Trophoblast cell (in vitro differentiated cells and primary cell): ENCODE data around the gene FNDC11.

Experiments
- DNase-seq, 2 donors: peaks; one replicate each; pipeline ENCODE4 v3.0.0-alpha.2; 2016
- H2AFZ ChIP-seq: 2 replicates; pipeline ENCODE4 v1.6.1; 2013; ENCODE audit warnings: low read length, moderate library complexity, mild to moderate bottlenecking; ENCODE audit not compliant: insufficient read depth, poor library complexity
- H2AK5ac ChIP-seq: 2 replicates; pipeline ENCODE4 v1.6.1; 2013; ENCODE audit warnings: mild to moderate bottlenecking, low read length
- H2BK120ac ChIP-seq: 2 replicates; pipeline ENCODE4 v1.6.1; 2013; ENCODE audit warnings: low read length, mild to moderate bottlenecking, moderate library complexity; ENCODE audit not compliant: insufficient read depth, poor library complexity
- H2BK12ac ChIP-seq: 2 replicates; pipeline ENCODE4 v1.6.1; 2013; ENCODE audit warnings: mild to moderate bottlenecking, low read length, moderate library complexity
- H2BK5ac ChIP-seq: 2 replicates; pipeline ENCODE4 v1.6.1; 2013; ENCODE audit warnings: low read length, low read depth, moderate library complexity, mild to moderate bottlenecking; ENCODE audit not compliant: poor library complexity
- H3K14ac ChIP-seq: 2 replicates; pipeline ENCODE4 v1.6.1; 2013; ENCODE audit warnings: mild to moderate bottlenecking, low read length
- H3K18ac ChIP-seq: 2 replicates; pipeline ENCODE4 v1.6.1; 2013; ENCODE audit warnings: mild to moderate bottlenecking, low read length
- H3K23ac ChIP-seq: 2 replicates; pipeline ENCODE4 v1.6.1; 2013; ENCODE audit warnings: low read length
- H3K27ac ChIP-seq: 2 replicates; pipeline ENCODE4 v1.5.1; 2013; ENCODE audit warnings: low read depth, mild to moderate bottlenecking, inconsistent platforms, low read length, moderate library complexity
- H3K27me3 ChIP-seq: 2 replicates; pipeline ENCODE4 v1.6.1; 2013; ENCODE audit warnings: inconsistent platforms, mild to moderate bottlenecking, low read length, moderate library complexity; ENCODE audit not compliant: insufficient read depth
- H3K36me3 ChIP-seq, 2 experiments: 1 replicate in 1 of 2; 2 replicates in 1 of 2; pipeline ENCODE4 v1.6.1; 2013; ENCODE audit warnings: low read length in 2 of 2, mild to moderate bottlenecking in 2 of 2, moderate library complexity in 1 of 2; ENCODE audit not compliant: insufficient read depth in 2 of 2, control insufficient read depth in 1 of 2
- H3K4ac ChIP-seq: 2 replicates; pipeline ENCODE4 v1.6.1; 2013; ENCODE audit warnings: low read depth, mild to moderate bottlenecking, low read length, moderate library complexity
- H3K4me1 ChIP-seq, 2 experiments: 1 replicate in 1 of 2; 2 replicates in 1 of 2; pipeline ENCODE4 v1.6.1; 2013; ENCODE audit warnings: low read length in 2 of 2, mild to moderate bottlenecking in 2 of 2, moderate library complexity in 1 of 2; ENCODE audit not compliant: insufficient read depth in 2 of 2, control insufficient read depth in 1 of 2
- H3K4me2 ChIP-seq: 2 replicates; pipeline ENCODE4 v1.6.1; 2013; ENCODE audit warnings: inconsistent platforms, mild to moderate bottlenecking, low read length, moderate library complexity
- H3K4me3 ChIP-seq: 2 replicates; pipeline ENCODE4 v1.5.1; 2013; ENCODE audit warnings: mild to moderate bottlenecking, low read depth, low read length, inconsistent platforms
- H3K79me1 ChIP-seq: one replicate; pipeline ENCODE4 v1.6.1; 2013; ENCODE audit warnings: low read length
- H3K79me2 ChIP-seq: 2 replicates; pipeline ENCODE4 v1.6.1; 2013; ENCODE audit warnings: low read length, mild to moderate bottlenecking; ENCODE audit not compliant: control insufficient read depth, insufficient read depth, poor library complexity
- H3K9ac ChIP-seq: 2 replicates; pipeline ENCODE4 v1.6.1; 2013; ENCODE audit warnings: mild to moderate bottlenecking, low read length
- H3K9me3 ChIP-seq: 2 replicates; pipeline ENCODE4 v1.6.1; 2013; ENCODE audit warnings: low read depth, mild to moderate bottlenecking, control low read depth, inconsistent platforms, low read length; ENCODE audit not compliant: insufficient read depth
- H4K12ac ChIP-seq: 2 replicates; pipeline ENCODE4 v1.6.1; 2013; ENCODE audit warnings: low read depth, mild to moderate bottlenecking, low read length, moderate library complexity
- H4K8ac ChIP-seq: 2 replicates; pipeline ENCODE4 v1.6.1; 2013; ENCODE audit warnings: low read depth, mild to moderate bottlenecking, low read length, moderate library complexity
- H4K91ac ChIP-seq: one replicate; pipeline ENCODE4 v1.6.1; 2013; ENCODE audit warnings: low read depth, mild to moderate bottlenecking, low read length, moderate library complexity
- WGBS: extraction: QIAGEN DNeasy Blood & Tissue Kit; methylation state at CpG from one replicate; pipeline ENCODE4 v1.1.7; 2013; ENCODE audit warnings: missing lambda C conversion rate; ENCODE audit not compliant: insufficient read length, insufficient coverage; ENCODE audit errors: extremely low coverage; 5-methylcytosine and 5-hydroxymethylcytosine counted together

FNDC11 gene

DNA sequence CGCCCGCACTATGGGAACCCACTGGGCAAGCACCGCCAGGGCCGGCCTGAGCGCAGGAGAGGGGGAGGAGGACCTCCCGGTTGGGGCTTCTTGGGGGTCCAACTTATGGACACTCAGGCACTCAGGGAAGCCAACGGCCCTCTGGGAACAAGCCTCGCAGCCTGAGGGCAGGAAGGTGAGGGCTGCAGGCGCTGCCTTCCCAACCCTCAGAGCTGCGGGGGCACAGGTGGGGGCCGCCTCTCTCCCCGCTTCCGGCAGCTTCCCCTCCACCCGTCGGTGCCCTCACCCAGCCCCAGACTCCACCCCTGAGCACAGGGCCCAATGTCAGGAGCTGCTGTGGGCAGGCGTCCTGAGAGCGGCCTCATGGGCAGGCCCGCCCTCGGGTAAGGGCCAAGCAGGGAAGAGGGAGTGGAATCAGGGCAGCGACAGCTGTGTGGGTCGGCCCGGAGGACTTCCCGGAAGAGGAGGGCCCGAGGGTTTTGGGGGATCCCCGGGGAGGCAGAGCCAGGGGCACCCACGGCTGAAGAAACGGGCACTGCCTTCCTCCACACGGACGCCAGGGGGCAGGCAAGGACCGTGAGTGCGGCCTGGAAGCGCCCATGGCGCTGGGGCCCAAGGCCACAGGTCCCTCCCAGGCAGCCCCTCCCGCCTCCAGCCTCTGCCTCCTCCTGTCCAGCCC is 16.3 kb upstream of the FNDC11 start:
- no peak overlapping the region for H3K9ac ChIP-seq
- no peak overlapping the region for H2BK12ac ChIP-seq
- H3K79me2 ChIP-seq: no peaks in the 10 kb centered on the region
- no peak overlapping the region for H3K23ac ChIP-seq
- H4K91ac ChIP-seq: peak overlapping the region; percentile 16
- no peak overlapping the region for H2BK5ac ChIP-seq
- no CpG with 5 or more reads among the region's 34 CpGs for WGBS
- peak overlapping the region; percentile 82 for H2AFZ ChIP-seq
- peak overlapping the region; percentile 62 for H3K4me2 ChIP-seq
- peak; percentile 74 to 87 for DNase-seq
- H2BK120ac ChIP-seq: no peak overlapping the region
- no peak overlapping the region for H3K18ac ChIP-seq
- no peaks in the 10 kb centered on the region for H3K27me3 ChIP-seq
- no peaks in the 10 kb centered on the region for H3K9me3 ChIP-seq
- H3K14ac ChIP-seq: no peak overlapping the region
- H3K4me3 ChIP-seq: no peak overlapping the region
- peaks cover 0 to 5% of the 10 kb centered on the region in 2 experiments for H3K4me1 ChIP-seq
- peak overlapping the region; percentile 4 for H4K12ac ChIP-seq
- H4K8ac ChIP-seq: peak overlapping the region; percentile 46
- no peak overlapping the region for H2AK5ac ChIP-seq
- no peaks in the 10 kb centered on the region for H3K79me1 ChIP-seq
- H3K27ac ChIP-seq: no peak overlapping the region
- no peak overlapping the region for H3K4ac ChIP-seq
- H3K36me3 ChIP-seq: no peaks in the 10 kb centered on the region

DNA sequence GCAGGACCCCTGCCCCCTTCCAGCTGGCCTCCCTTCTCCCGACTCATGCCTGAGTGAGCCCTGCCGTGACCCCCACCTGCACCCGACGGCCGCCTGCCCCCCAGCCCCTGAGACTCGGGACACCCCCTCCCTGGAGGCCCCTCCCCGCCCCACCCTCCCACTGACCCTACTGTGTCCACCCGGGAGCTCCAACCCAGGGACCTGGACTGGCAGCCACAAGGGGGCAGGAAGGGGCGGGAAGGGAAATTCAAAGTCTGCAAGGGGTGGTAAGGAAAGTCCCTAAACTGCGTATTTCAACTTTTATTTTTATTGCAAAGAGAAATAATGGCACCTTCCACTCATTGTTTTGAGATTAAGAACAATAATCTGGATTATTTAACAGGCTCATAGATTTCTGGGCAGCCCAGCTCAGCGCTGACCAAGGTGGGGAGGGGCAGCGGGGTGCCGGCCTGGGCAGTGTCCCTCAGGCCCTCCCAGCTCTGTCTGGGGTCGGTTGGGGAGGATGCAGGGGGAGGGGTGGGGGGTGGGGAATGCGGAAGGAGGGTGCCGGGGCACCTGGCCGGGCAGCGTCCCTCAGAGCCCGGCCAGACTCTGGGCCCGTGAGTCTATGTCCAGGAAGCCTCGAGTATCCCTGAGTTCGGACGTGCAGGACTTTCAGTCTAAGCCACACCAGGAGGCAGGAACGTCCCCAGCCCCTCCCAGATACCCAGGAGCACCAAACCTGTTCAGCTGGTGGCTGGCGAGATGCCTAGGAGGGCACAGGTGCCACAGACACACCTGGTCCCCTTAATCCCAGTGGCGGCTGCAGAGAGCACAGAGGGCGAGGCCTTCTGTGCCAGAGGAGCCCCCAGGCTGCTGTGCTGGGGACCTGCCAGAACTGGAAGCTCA is 15.5 kb upstream of the FNDC11 start:
- no CpG with 5 or more reads among the region's 27 CpGs for WGBS
- H3K79me1 ChIP-seq: no peaks in the 10 kb centered on the region
- no peak overlapping the region for H3K4ac ChIP-seq
- no peaks in the 10 kb centered on the region for H3K27me3 ChIP-seq
- H3K9ac ChIP-seq: no peak overlapping the region
- H2AFZ ChIP-seq: peak overlapping the region; percentile 82
- peak overlapping the region; percentile 62 for H3K4me2 ChIP-seq
- H3K4me1 ChIP-seq: peaks cover 0 to 5% of the 10 kb centered on the region in 2 experiments
- H4K12ac ChIP-seq: no peak overlapping the region
- no peak overlapping the region for H2BK120ac ChIP-seq
- H4K91ac ChIP-seq: no peak overlapping the region
- H3K36me3 ChIP-seq: no peaks in the 10 kb centered on the region
- peak in 1 of 2 donors; percentile 39 for DNase-seq
- H2AK5ac ChIP-seq: no peak overlapping the region
- peak overlapping the region; percentile 46 for H4K8ac ChIP-seq
- no peak overlapping the region for H2BK5ac ChIP-seq
- no peak overlapping the region for H2BK12ac ChIP-seq
- H3K14ac ChIP-seq: no peak overlapping the region
- no peaks in the 10 kb centered on the region for H3K9me3 ChIP-seq
- H3K4me3 ChIP-seq: no peak overlapping the region
- H3K27ac ChIP-seq: no peak overlapping the region
- no peaks in the 10 kb centered on the region for H3K79me2 ChIP-seq
- no peak overlapping the region for H3K23ac ChIP-seq
- no peak overlapping the region for H3K18ac ChIP-seq

DNA sequence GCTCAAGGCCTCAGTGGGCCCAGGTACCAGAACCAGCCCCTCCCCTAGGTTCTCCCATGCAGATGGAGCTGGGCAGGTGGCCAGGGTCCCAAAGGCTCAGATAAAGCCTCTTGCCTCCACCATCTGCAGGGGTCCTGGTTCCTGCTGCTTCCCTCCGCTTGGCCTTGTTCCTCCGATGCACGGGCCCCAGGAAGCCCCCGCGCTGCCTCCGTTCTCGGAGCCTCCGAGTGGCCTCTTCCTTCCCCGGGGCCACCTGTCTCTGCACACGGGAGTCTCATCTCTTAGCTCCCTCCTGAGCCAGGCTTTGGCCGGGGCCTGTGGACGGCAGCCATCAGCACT is 14.9 kb upstream of the FNDC11 start:
- Histone ChIP-seq H3K4me2 (no peak overlapping the region), H3K14ac (no peak overlapping the region), H2BK12ac (no peak overlapping the region), H3K18ac (no peak overlapping the region), H2AFZ (no peak overlapping the region), H3K79me2 (no peaks in the 10 kb centered on the region), H4K12ac (no peak overlapping the region), H3K4me1 (peaks cover 0 to 5% of the 10 kb centered on the region in 2 experiments), H3K9ac (no peak overlapping the region), H3K79me1 (no peaks in the 10 kb centered on the region), H2BK120ac (no peak overlapping the region), H2AK5ac (no peak overlapping the region), H4K8ac (no peak overlapping the region), H4K91ac (no peak overlapping the region), H2BK5ac (no peak overlapping the region), H3K9me3 (no peaks in the 10 kb centered on the region), H3K27me3 (no peaks in the 10 kb centered on the region), H3K36me3 (no peaks in the 10 kb centered on the region), H3K4ac (no peak overlapping the region), H3K4me3 (no peak overlapping the region), H3K23ac (no peak overlapping the region), H3K27ac (no peak overlapping the region)
- no peak for DNase-seq
- no CpG with 5 or more reads among the region's 12 CpGs for WGBS

DNA sequence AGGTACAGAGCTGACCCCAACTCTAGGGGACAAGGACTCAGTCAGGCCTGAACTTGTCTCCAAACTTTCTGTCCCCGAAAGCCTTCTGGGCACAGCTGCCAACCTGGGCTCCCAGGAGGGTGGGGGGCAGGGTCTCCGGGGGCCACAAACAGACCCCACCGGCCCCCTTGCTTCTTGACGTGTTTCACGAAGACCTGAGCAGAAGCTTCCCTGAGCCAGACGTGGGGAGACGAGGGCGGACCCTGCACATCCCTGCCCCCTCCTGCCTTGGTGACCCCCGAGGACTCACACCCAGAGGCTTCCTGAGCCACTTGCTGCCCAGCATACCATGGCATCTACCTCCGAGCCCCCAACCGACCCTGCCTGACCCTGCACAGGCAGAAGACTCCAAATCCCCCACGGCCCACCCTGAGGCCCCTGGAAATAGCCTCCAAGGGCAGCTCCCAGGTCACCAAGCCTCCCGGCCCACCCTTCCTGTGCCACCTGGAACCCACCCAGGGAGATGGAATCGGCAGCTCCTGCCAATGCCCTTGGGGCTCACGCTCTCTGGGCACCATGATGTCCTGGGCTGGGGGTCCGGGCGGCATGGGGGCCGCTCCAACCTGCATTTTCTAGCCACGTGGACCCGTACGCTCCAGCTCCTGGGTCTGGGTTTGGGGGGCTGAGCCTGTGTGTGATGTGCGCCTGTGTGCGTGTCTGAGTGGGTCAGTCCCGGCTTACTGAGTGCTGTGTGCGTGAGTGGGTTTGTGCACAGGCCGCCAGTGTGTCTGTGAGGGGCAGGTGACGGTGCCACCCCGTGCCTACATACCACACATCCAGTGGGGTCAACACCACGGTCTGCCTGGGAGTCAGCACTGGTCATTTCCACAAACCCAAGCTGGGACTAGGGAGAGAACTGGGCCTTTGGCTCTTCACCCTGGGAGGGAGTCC is 14.3 kb upstream of the FNDC11 start:
- WGBS: no CpG with 5 or more reads among the region's 29 CpGs
- no peak for DNase-seq

More for the DNA sequence above, 14.3 kb upstream of the FNDC11 start:
- no peaks in the 10 kb centered on the region for H3K36me3 ChIP-seq
- H3K79me2 ChIP-seq: no peaks in the 10 kb centered on the region
- no peaks in the 10 kb centered on the region for H3K79me1 ChIP-seq
- H2AK5ac ChIP-seq: no peak overlapping the region
- no peak overlapping the region for H3K27ac ChIP-seq
- H2AFZ ChIP-seq: no peak overlapping the region
- no peak overlapping the region for H3K4me2 ChIP-seq
- H4K91ac ChIP-seq: no peak overlapping the region
- H3K4me3 ChIP-seq: no peak overlapping the region
- H3K4me1 ChIP-seq: peaks cover 0 to 5% of the 10 kb centered on the region in 2 experiments
- no peak overlapping the region for H3K23ac ChIP-seq
- no peaks in the 10 kb centered on the region for H3K9me3 ChIP-seq
- no peak overlapping the region for H4K12ac ChIP-seq
- H3K14ac ChIP-seq: no peak overlapping the region
- no peak overlapping the region for H3K4ac ChIP-seq
- no peak overlapping the region for H3K9ac ChIP-seq
- H3K18ac ChIP-seq: no peak overlapping the region
- H3K27me3 ChIP-seq: no peaks in the 10 kb centered on the region
- no peak overlapping the region for H2BK12ac ChIP-seq
- no peak overlapping the region for H4K8ac ChIP-seq
- H2BK5ac ChIP-seq: no peak overlapping the region
- no peak overlapping the region for H2BK120ac ChIP-seq
